ENCODE data around the gene SMNDC1. TPM values are rescaled to one million over a fixed set of nuclear protein-coding genes. Genes with fewer than 3 reads are reported as not detected.

Gene SMNDC1
- total RNA-seq, 5 donors from 2014 or later (not counting 1 experiment from before 2014, with no cell fraction given) = 33.5 to 42.2 (median 34.1) TPM

GRCh38 chr10:110317866-110318850 lies 13.4 kb upstream of the SMNDC1 start:
- 90% methylated on average over 12 of the region's 15 CpGs for WGBS (ENCODE audit: insufficient coverage)
- ATAC-seq (replicated peaks in 1 of 4) = no peak
- H3K27ac Mint-ChIP-seq = no peak overlapping the region

GRCh38 chr10:110313674-110314073 lies 9.0 kb upstream of the SMNDC1 start:
- no peak overlapping the region for H3K4me3 Mint-ChIP-seq
- H3K36me3 Mint-ChIP-seq = no peaks in the 10 kb centered on the region
- no peaks in the 10 kb centered on the region for H3K36me3 ChIP-seq (ENCODE audit: control insufficient read depth in 2 of 2, extremely low read depth in 1 of 2, insufficient read depth in 1 of 2, low read length in 1 of 2)
- H3K27me3 Mint-ChIP-seq = no peaks in the 10 kb centered on the region
- no peak overlapping the region for H3K27ac ChIP-seq (ENCODE audit: low read length)
- no peak for ATAC-seq (replicated peaks in 1 of 4)
- H3K27me3 ChIP-seq (replicated peaks in 1 of 2; ENCODE audit: control insufficient read depth in 2 of 2, extremely low read depth in 1 of 2, insufficient read depth in 2 of 2, low read length in 1 of 2) = peaks cover 0 to 4% of the 10 kb centered on the region in 2 experiments
- H3K4me1 Mint-ChIP-seq = peaks cover 0 to 8% (median 8%) of the 10 kb centered on the region in 3 donors
- H3K27ac Mint-ChIP-seq = no peak overlapping the region
- H3K9me3 Mint-ChIP-seq = no peaks in the 10 kb centered on the region
- DNase-seq = no peak
- WGBS (ENCODE audit: insufficient coverage) = 100% methylated on average over 1 of the region's 2 CpGs
- H3K4me3 ChIP-seq (ENCODE audit: control insufficient read depth in 1 of 2, extremely low read depth in 1 of 2, low read length in 1 of 2) = no peak overlapping the region
- no peaks in the 10 kb centered on the region for H3K4me1 ChIP-seq (ENCODE audit: control insufficient read depth in 1 of 2, extremely low read depth in 1 of 2, insufficient read depth in 2 of 2, low read length in 2 of 2)
- POLR2A ChIA-PET = no interaction called here
- CTCF ChIA-PET = interaction anchor here (1.0 to 1.1 kb wide), 2 partner anchors 8 to 287 kb away, joined by 3 to 4 read pairs; no protein-coding TSS in a partner anchor
- no peaks in the 10 kb centered on the region for H3K9me3 ChIP-seq

More at GRCh38 chr10:110317866-110318850, 13.4 kb upstream of the SMNDC1 start:
- peaks cover 0 to 4% of the 10 kb centered on the region in 2 experiments for H3K27me3 ChIP-seq (replicated peaks in 1 of 2; ENCODE audit: control insufficient read depth in 2 of 2, extremely low read depth in 1 of 2, insufficient read depth in 2 of 2, low read length in 1 of 2)
- Mint-ChIP-seq H3K4me3 (no peak overlapping the region), H3K36me3 (peaks cover 3% of the 10 kb centered on the region), H3K9me3 (peaks cover 4 to 13% (median 6%) of the 10 kb centered on the region in 3 donors), H3K4me1 (peaks cover 0 to 2% (median 0%) of the 10 kb centered on the region in 3 donors), H3K27me3 (no peaks in the 10 kb centered on the region)
- POLR2A ChIA-PET = interaction anchor here in 1 of 2 donors (0.6 kb wide), 1 partner anchor 127 kb away, joined by 3 read pairs; no protein-coding TSS in a partner anchor
- no peak overlapping the region for H3K4me3 ChIP-seq (ENCODE audit: control insufficient read depth in 1 of 2, extremely low read depth in 1 of 2, low read length in 1 of 2)
- CTCF ChIA-PET = interaction anchor here in 1 of 2 donors (0.6 kb wide), 1 partner anchor 405 kb away, joined by 3 read pairs; no protein-coding TSS in a partner anchor
- no peak for DNase-seq
- no peaks in the 10 kb centered on the region for H3K36me3 ChIP-seq (ENCODE audit: control insufficient read depth in 2 of 2, extremely low read depth in 1 of 2, insufficient read depth in 1 of 2, low read length in 1 of 2)
- H3K27ac ChIP-seq (ENCODE audit: low read length) = no peak overlapping the region
- no peaks in the 10 kb centered on the region for H3K9me3 ChIP-seq
- no peaks in the 10 kb centered on the region for H3K4me1 ChIP-seq (ENCODE audit: control insufficient read depth in 1 of 2, extremely low read depth in 1 of 2, insufficient read depth in 2 of 2, low read length in 2 of 2)

DNA sequence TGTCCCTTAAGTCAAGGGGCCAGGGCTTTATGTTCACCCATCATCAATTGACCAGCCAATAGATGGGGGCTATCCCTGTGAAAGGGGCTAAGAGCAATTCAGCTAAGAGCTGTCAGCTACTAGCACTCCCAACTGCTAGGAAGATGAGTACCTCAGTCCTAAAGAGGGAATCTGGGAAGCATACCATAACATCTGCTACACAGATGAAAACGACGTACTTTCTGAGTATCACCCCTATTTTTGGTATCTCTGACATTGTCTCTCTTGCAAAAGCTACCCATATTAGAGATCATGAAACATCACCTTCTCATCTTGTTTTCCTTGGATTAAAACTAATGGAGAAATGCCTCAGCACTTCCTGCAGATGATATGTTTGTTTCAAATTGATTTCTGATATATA lies 7.5 kb upstream of the SMNDC1 start:
- ChIA-PET POLR2A (interaction anchor here in 1 of 2 donors (0.5 kb wide), 1 partner anchor 140 kb away, joined by 4 read pairs; no protein-coding TSS in a partner anchor), CTCF (no interaction called here)
- Mint-ChIP-seq H3K36me3 (no peaks in the 10 kb centered on the region), H3K4me3 (no peak overlapping the region), H3K4me1 (peaks cover 0 to 8% (median 8%) of the 10 kb centered on the region in 3 donors), H3K27me3 (no peaks in the 10 kb centered on the region), H3K27ac (no peak overlapping the region), H3K9me3 (no peaks in the 10 kb centered on the region)
- DNase-seq (no peak), ATAC-seq (replicated peaks in 1 of 4) (no peak)
- no CpG with 5 or more reads among the region's 2 CpGs for WGBS (ENCODE audit: insufficient coverage)
- Histone ChIP-seq H3K4me1 (ENCODE audit: control insufficient read depth in 1 of 2, extremely low read depth in 1 of 2, insufficient read depth in 2 of 2, low read length in 2 of 2) (no peaks in the 10 kb centered on the region), H3K4me3 (ENCODE audit: control insufficient read depth in 1 of 2, extremely low read depth in 1 of 2, low read length in 1 of 2) (no peak overlapping the region), H3K36me3 (ENCODE audit: control insufficient read depth in 2 of 2, extremely low read depth in 1 of 2, insufficient read depth in 1 of 2, low read length in 1 of 2) (no peaks in the 10 kb centered on the region), H3K9me3 (no peaks in the 10 kb centered on the region), H3K27ac (ENCODE audit: low read length) (no peak overlapping the region), H3K27me3 (replicated peaks in 1 of 2; ENCODE audit: control insufficient read depth in 2 of 2, extremely low read depth in 1 of 2, insufficient read depth in 2 of 2, low read length in 1 of 2) (no peaks in the 10 kb centered on the region)

- no peak overlapping the region for H3K4me3 Mint-ChIP-seq
- Histone ChIP-seq H3K36me3 (ENCODE audit: control insufficient read depth in 2 of 2, extremely low read depth in 1 of 2, insufficient read depth in 1 of 2, low read length in 1 of 2) (no peaks in the 10 kb centered on the region), H3K4me3 (ENCODE audit: control insufficient read depth in 1 of 2, extremely low read depth in 1 of 2, low read length in 1 of 2) (no peak overlapping the region), H3K27ac (ENCODE audit: low read length) (no peak overlapping the region), H3K9me3 (no peaks in the 10 kb centered on the region), H3K4me1 (ENCODE audit: control insufficient read depth in 1 of 2, extremely low read depth in 1 of 2, insufficient read depth in 2 of 2, low read length in 2 of 2) (no peaks in the 10 kb centered on the region), H3K27me3 (replicated peaks in 1 of 2; ENCODE audit: control insufficient read depth in 2 of 2, extremely low read depth in 1 of 2, insufficient read depth in 2 of 2, low read length in 1 of 2) (no peaks in the 10 kb centered on the region)
- DNase-seq (peak in 12 of 35 experiments; percentile 6 to 70 (median 12)), ATAC-seq (replicated peaks in 1 of 4) (peak; percentile 65 to 76 (median 72))
- no peak overlapping the region for H3K27ac Mint-ChIP-seq
- WGBS (ENCODE audit: insufficient coverage) = no CpG with 5 or more reads among the region's 3 CpGs
- no peaks in the 10 kb centered on the region for H3K36me3 Mint-ChIP-seq
- ChIA-PET CTCF (interaction anchor here in 1 of 2 donors (1.3 kb wide), 1 partner anchor 236 kb away, joined by 5 read pairs; no protein-coding TSS in a partner anchor), POLR2A (interaction anchor here in 1 of 2 donors (0.5 kb wide), 1 partner anchor 139 kb away, joined by 4 read pairs; no protein-coding TSS in a partner anchor)
- no peaks in the 10 kb centered on the region for H3K9me3 Mint-ChIP-seq
- peaks cover 0 to 8% (median 8%) of the 10 kb centered on the region in 3 donors for H3K4me1 Mint-ChIP-seq
- H3K27me3 Mint-ChIP-seq = no peaks in the 10 kb centered on the region
These were observed 6.7 kb upstream of the SMNDC1 start for GRCh38 chr10:110311357-110311949.

GRCh38 chr10:110310741-110311140 lies 6.0 kb upstream of the SMNDC1 start:
- Mint-ChIP-seq H3K27me3 (no peaks in the 10 kb centered on the region), H3K27ac (no peak overlapping the region), H3K36me3 (no peaks in the 10 kb centered on the region), H3K4me3 (no peak overlapping the region), H3K9me3 (no peaks in the 10 kb centered on the region), H3K4me1 (peaks cover 7 to 13% (median 13%) of the 10 kb centered on the region in 3 donors)
- ATAC-seq (replicated peaks in 1 of 4) = no peak
- ChIA-PET POLR2A (no interaction called here), CTCF (interaction anchor here (0.6 to 1.3 kb wide), 5 partner anchors 194 to 492 kb away, joined by 3 to 5 read pairs (median 3); no protein-coding TSS in a partner anchor)
- no peak overlapping the region for H3K27ac ChIP-seq (ENCODE audit: low read length)
- 100% methylated on average over 1 of the region's 3 CpGs for WGBS (ENCODE audit: insufficient coverage)
- no peak for DNase-seq
- H3K4me1 ChIP-seq (ENCODE audit: control insufficient read depth in 1 of 2, extremely low read depth in 1 of 2, insufficient read depth in 2 of 2, low read length in 2 of 2) = peaks cover 4% of the 10 kb centered on the region in 2 experiments
- H3K36me3 ChIP-seq (ENCODE audit: control insufficient read depth in 2 of 2, extremely low read depth in 1 of 2, insufficient read depth in 1 of 2, low read length in 1 of 2) = no peaks in the 10 kb centered on the region
- no peaks in the 10 kb centered on the region for H3K27me3 ChIP-seq (replicated peaks in 1 of 2; ENCODE audit: control insufficient read depth in 2 of 2, extremely low read depth in 1 of 2, insufficient read depth in 2 of 2, low read length in 1 of 2)
- H3K4me3 ChIP-seq (ENCODE audit: control insufficient read depth in 1 of 2, extremely low read depth in 1 of 2, low read length in 1 of 2) = no peak overlapping the region
- no peaks in the 10 kb centered on the region for H3K9me3 ChIP-seq

- H3K27me3 Mint-ChIP-seq = no peaks in the 10 kb centered on the region
- peaks cover 9 to 21% of the 10 kb centered on the region in 2 experiments for H3K4me1 ChIP-seq (ENCODE audit: control insufficient read depth in 1 of 2, extremely low read depth in 1 of 2, insufficient read depth in 2 of 2, low read length in 2 of 2)
- WGBS (ENCODE audit: insufficient coverage) = 100% methylated on average over 2 of the region's 4 CpGs
- POLR2A ChIA-PET = interaction anchor here in 1 of 2 donors (0.6 to 0.7 kb wide), 2 partner anchors 241 to 564 kb away, joined by 3 read pairs; no protein-coding TSS in a partner anchor
- peaks cover 0 to 7% of the 10 kb centered on the region in 2 donors for H3K36me3 ChIP-seq (ENCODE audit: control insufficient read depth in 2 of 2, extremely low read depth in 1 of 2, insufficient read depth in 1 of 2, low read length in 1 of 2)
- peaks cover 21 to 35% (median 34%) of the 10 kb centered on the region in 3 donors for H3K4me1 Mint-ChIP-seq
- H3K27me3 ChIP-seq (replicated peaks in 1 of 2; ENCODE audit: control insufficient read depth in 2 of 2, extremely low read depth in 1 of 2, insufficient read depth in 2 of 2, low read length in 1 of 2) = no peaks in the 10 kb centered on the region
- CTCF ChIA-PET = interaction anchor here (0.5 to 4.1 kb wide), 13 partner anchors 9 to 614 kb away, joined by 3 to 56 read pairs (median 6); no protein-coding TSS in a partner anchor
- DNase-seq (no peak), ATAC-seq (replicated peaks in 1 of 4) (no peak)
- H3K36me3 Mint-ChIP-seq = peaks cover 3% of the 10 kb centered on the region
- no peak overlapping the region for H3K27ac Mint-ChIP-seq
- H3K27ac ChIP-seq (ENCODE audit: low read length) = no peak overlapping the region
- H3K9me3 Mint-ChIP-seq = no peaks in the 10 kb centered on the region
- H3K4me3 Mint-ChIP-seq = no peak overlapping the region
- no peaks in the 10 kb centered on the region for H3K9me3 ChIP-seq
- H3K4me3 ChIP-seq (ENCODE audit: control insufficient read depth in 1 of 2, extremely low read depth in 1 of 2, low read length in 1 of 2) = no peak overlapping the region
These were observed 3.1 kb upstream of the SMNDC1 start for GRCh38 chr10:110307805-110308204.
